GM10248 (cell line): Measurements from ENCODE around the gene KRTAP13-2.

Experiments
- CTCF ChIA-PET: fragments of 300-600 bp; sonication (Branson Sonifier 250); formaldehyde crosslinking; extraction: SDS; loops from one replicate; lab custom pipeline; 2021; ENCODE audit warnings: antibody characterized with exemption; lab: Yijun Ruan, JAX
- POLR2A ChIA-PET: fragments of 350-650 bp; sonication (Branson Sonifier 250); formaldehyde crosslinking; extraction: SDS; loops from one replicate; lab custom pipeline; 2020; ENCODE audit warnings: antibody characterized with exemption; lab: Yijun Ruan, JAX
- DNase-seq: peaks from one replicate; pipeline ENCODE4 v3.0.0; 2012; ENCODE audit errors: extremely low spot score
- TF ChIP-seq, protein P1 (sequence below): IDR thresholded peaks from 2 replicates; pipeline ENCODE4 v1.5.1; 2012; ENCODE audit warnings: mild to moderate bottlenecking, low read depth; ENCODE audit errors: extremely low read depth, missing control alignments, control extremely low read depth

KRTAP13-2 gene, protein sequence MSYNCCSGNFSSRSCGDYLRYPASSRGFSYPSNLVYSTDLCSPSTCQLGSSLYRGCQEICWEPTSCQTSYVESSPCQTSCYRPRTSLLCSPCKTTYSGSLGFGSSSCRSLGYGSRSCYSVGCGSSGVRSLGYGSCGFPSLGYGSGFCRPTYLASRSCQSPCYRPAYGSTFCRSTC

DNA sequence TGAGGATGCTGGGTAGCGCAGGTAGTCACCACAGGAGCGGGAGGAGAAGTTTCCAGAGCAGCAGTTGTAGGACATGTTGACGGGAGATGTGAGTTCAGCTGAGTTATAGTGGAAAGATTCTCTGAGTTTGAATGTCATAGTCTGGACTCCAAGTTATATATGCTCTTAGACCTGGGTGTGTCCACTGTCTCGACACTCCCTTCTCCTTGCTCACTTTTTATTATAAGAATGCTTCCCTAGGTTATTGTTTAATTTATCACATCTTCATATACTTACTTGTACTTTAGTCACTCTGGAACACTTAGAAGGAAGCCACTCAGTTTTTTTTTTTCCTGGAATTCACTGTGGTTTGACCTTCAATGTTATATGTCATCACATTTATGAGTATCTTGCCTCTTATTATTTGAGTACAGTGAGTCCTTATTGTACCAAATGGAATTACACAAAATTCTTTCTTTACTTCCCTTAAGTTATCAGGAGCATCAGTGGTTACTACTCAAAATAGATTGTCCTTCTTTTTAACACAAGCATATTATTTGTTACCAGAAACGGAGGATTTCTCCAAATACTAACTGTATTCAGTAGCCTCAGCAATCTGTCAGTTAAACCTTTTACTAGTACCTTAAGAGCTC, at the start of gene KRTAP13-2:
TSS of gene KRTAP13-2 (minus strand) at position 133 of the 632 bp plus-strand sequence. CDS start at position 75, 58 bp downstream.
- CTCF ChIA-PET: interaction anchor here (1.7 kb wide), 1 partner anchor 17 kb away, joined by 5 read pairs; no protein-coding TSS in a partner anchor
- POLR2A ChIA-PET: no interaction called here
- DNase-seq: no peak
- TF ChIP-seq, protein P1, sequence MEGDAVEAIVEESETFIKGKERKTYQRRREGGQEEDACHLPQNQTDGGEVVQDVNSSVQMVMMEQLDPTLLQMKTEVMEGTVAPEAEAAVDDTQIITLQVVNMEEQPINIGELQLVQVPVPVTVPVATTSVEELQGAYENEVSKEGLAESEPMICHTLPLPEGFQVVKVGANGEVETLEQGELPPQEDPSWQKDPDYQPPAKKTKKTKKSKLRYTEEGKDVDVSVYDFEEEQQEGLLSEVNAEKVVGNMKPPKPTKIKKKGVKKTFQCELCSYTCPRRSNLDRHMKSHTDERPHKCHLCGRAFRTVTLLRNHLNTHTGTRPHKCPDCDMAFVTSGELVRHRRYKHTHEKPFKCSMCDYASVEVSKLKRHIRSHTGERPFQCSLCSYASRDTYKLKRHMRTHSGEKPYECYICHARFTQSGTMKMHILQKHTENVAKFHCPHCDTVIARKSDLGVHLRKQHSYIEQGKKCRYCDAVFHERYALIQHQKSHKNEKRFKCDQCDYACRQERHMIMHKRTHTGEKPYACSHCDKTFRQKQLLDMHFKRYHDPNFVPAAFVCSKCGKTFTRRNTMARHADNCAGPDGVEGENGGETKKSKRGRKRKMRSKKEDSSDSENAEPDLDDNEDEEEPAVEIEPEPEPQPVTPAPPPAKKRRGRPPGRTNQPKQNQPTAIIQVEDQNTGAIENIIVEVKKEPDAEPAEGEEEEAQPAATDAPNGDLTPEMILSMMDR: no peak

DNA sequence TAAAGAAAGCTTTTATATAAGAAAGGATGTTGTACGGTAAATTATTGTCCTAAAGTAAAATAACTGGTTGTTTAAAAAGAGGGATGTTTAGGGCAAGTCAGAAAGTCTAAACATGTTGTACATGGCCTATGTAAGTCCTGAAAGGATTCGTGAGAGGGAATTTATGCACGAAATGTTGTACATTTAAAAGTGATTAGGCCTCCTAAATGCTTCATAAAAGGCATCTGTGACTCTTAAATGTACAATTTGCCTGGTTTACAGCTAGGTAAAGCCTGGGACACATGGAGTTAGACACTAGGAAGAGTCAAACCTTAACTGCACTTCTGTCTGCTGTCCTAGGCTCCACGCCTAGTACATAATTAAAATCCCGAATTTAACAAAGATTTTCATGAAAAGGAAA, 43.9 kb upstream of the KRTAP13-2 start:
- ChIA-PET POLR2A (no interaction called here), CTCF (no interaction called here)
- DNase-seq: no peak
- TF ChIP-seq, protein P1: no peak

DNA sequence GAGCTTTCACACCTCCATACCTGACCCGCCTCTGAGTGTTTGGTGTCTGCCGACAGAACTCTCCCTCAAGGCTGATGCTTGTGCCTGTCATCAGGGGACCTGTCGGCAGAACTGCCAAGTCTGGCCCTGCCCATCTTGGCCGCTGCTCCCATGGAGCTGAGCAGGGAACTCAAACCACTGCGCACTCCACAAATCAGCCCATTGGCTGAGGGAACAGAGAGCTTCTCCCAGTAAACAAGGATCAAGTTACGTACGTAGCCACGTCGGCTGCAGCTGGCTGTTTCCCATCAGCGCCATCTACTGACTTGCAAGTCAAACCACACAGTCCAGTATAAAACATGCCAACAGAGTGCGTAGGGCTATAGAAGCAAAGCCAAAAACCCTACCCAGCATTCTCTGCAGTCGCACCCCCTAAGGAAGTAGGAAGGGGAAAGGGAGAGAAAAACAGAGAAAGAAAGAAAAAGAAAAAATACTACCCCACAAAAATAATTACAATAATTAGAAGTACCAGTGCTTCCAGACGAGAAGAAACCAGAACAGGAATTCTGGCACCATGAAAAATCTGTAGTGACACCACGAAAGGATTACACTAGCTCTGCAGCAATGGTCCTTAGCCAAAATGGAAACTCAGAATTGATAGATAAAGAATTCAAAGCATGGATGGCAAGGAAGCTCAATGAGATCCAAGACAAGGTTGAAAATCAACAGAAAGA, 36.9 kb upstream of the KRTAP13-2 start:
- TF ChIP-seq, protein P1: no peak
- DNase-seq: no peak
- CTCF ChIA-PET: interaction anchor here (2.0 kb wide), 1 partner anchor 12 kb away, joined by 6 read pairs; no protein-coding TSS in a partner anchor
- POLR2A ChIA-PET: no interaction called here

DNA sequence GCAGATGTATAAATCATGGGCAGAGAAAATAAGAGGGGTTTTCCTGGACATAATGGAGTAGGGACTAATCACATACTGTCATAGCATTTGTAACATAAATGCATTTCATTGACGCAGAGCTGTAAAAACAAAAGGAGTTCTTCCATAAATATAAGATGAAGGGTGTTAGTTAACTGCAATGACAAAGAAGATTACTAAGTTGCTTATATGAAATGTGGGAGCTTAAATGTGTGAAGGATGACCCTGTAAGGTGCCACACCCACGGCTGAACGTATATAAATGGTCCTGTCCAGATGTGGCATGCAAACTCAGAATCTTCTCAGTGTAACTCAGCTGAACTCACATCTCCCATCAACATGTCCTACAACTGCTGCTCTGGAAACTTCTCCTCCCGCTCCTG, 23.7 kb upstream of the KRTAP13-2 start, which contains the start of gene KRTAP13-1:
TSS of gene KRTAP13-1 (plus strand) at position 301 of the 400 bp plus-strand sequence. CDS start at position 357, 56 bp downstream.
- POLR2A ChIA-PET: no interaction called here
- DNase-seq: no peak
- CTCF ChIA-PET: no interaction called here
- TF ChIP-seq, protein P1: no peak

DNA sequence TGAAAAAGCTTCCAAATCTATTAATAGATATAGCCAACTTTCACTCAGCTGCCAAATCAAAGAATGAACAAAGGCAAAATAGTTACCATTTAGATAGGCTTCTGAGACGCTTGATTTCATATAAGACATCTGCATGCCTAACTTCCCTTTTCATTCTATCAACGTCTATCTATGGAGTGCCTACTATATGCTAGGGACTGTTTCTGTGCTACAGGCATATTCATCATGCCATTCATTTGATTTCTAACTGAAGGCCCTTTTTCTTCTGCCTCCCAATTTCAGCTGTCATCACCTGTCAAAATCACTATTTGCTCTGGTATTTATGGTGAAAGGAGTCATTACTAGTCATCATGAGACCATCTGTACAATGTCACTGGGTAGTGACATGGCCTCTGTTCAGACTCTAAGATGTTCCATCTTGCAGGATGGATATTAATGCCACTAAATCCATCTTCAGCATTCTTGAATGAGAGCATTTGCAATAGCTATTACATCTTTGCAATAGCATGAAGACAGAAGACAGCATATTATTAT, 19.5 kb upstream of the KRTAP13-2 start:
- TF ChIP-seq, protein P1: no peak
- CTCF ChIA-PET: no interaction called here
- no peak for DNase-seq
- POLR2A ChIA-PET: no interaction called here

DNA sequence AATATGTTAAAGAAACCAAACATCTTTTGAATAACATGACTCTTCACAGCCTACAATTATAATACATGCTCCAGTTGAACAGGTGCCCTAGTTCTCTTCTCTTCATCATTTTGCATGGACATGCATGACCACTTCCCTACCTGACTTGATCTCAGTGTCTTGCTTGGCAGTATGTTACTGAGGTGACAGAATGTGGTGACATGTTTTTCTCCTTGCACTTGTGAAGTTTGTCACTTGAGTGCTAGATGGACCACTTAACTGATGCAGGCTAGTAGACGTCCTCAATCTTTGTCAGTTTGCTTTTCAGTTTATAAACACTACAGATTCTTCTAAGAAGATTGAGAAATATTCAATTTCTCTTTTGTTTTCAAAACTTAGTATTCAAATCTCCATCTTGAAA, 10.1 kb upstream of the KRTAP13-2 start:
- ChIA-PET POLR2A (no interaction called here), CTCF (no interaction called here)
- DNase-seq: no peak
- TF ChIP-seq, protein P1: no peak
